GM19468 (cell line): ENCODE measurements around the gene LIN7C.
A peak's percentile ranks its signal among the peaks of the same experiment; 100 is the strongest.

Experiments
- ATAC-seq: cut with Tn5 transposase; IDR thresholded peaks from one replicate; pipeline ENCODE4 v1.9.1; 2021; ENCODE audit warnings: mild to moderate bottlenecking, moderate library complexity, moderate number of reproducible peaks; ENCODE audit not compliant: unreplicated experiment; ENCODE audit errors: extremely low read depth

Gene LIN7C

GRCh38 chr11:27472398-27473016 lies 34.1 kb downstream of the LIN7C start, which contains the start of gene LGR4:
TSS of gene LGR4 (minus strand) at chr11:27472790. CDS start at chr11:27472302, 488 bp downstream.
- peak; percentile 84 for ATAC-seq

GRCh38 chr11:27471589-27472397 lies 34.8 kb downstream of the LIN7C start:
- ATAC-seq = no peak

GRCh38 chr11:27470826-27471588 lies 35.6 kb downstream of the LIN7C start:
- ATAC-seq = no peak

DNA sequence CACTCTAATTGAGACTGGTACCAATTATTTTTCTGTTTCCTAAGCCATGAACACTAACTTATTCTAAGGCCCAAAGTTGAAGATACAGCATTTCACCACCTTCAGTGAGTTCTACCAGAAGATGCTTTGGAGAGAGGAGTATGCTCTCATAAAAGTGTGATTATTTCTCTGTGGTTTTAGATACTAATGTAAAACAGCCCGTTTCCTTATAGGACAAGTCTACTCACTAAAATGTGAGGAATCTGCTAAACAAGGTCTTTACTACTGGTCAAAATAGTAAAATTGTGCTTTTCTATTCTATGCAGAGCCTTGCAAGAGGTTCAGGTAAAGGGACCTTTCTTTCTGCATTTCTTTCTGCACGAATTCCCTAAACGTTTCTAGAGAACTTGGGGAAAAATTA lies 36.4 kb downstream of the LIN7C start:
- ATAC-seq = no peak

DNA sequence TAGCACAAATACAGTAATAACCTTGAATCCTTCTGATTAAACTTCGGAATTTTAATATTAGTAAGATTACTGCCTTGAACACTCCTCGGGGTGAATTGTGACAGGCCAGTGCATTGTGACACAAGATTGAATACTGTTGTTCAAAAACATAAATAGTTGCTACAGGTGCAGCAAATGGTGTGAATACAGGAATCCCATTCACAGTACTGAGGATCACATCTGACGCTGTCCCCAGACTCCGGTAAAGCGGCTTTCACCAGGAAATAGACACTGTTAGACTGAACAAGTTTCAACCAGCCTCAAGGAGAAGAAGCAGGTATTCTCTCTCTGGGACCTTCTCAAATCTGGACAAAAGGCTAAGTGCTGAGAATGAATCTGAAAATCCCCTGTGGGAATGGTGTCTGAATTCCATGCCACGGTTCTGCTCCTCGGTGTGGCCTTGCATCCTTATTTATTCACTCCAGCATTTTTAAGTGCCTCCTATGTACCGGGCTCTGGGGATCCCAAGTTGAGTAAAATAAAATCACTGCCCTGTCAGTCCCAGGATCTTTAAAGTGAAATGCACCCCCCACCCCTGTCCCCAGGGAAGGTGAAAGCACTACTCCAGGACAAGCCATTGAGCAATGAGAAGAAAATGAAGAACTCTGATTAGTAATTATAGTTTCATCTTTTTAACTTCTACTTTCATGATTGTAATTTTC lies 37.4 kb downstream of the LIN7C start:
- ATAC-seq = no peak

- no peak for ATAC-seq
Observed at GRCh38 chr11:27468209-27468994, 38.2 kb downstream of the LIN7C start.

GRCh38 chr11:27467181-27467913 lies 39.2 kb downstream of the LIN7C start:
- no peak for ATAC-seq

DNA sequence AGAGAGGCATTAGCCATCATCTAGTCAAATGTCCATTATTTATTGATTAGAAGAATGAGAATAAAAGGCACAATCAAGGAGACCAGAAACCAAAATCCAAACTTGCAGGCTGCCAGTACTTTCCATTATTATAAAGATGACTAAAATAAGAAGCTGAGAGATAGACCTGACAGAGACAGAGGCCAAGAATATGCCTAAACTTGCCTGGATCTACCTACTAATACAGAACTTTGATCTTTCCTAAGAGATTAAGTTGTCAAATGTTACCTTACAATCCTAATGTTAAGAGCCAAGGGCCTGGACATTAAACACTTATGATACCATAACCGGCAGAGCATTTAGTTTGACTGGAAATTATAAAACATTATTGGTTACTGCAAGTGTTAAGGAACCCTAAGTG lies 40.2 kb downstream of the LIN7C start:
- ATAC-seq = no peak

- ATAC-seq = no peak
Observed at GRCh38 chr11:27465629-27466028, 40.9 kb downstream of the LIN7C start.

DNA sequence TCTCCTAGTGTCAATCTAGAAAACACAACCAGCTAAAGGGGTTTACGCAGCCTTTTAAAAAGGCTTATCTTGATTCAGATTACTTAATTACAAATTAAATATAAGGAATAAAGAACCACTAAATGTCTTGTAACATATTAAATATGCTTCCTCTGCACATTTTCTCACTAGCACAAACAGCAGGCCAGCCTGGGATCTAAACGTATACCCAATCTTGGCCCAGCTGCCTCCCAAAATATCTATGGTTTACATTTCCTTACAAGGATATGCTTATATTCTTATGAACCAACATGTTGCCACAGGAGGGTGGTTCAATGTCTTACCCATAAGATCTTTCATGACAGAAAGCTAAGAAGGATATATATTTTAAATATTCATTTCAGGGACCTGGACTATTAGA lies 41.7 kb downstream of the LIN7C start:
- ATAC-seq = no peak

DNA sequence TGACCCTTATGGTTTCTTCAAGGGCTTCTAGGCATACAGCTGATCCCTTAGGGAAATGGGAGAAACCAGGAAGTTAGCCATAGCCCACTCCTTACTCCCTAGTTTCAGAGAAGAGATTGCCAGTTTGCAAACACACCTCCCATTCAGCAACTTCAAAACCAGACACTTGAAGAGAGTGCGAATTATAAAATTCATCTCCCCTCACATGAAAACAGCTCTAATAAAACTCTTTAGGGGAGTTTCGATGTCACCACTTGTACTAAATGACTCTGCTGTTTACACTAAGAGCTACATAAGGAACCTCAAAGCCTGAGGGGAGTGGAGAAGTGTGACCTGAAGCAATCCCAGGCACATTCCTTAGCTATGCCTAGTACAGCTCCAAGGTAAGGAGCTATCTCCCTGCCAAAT lies 42.3 kb downstream of the LIN7C start:
- no peak for ATAC-seq

- ATAC-seq = no peak
Observed at GRCh38 chr11:27462543-27462942, 44.0 kb downstream of the LIN7C start.

- no peak for ATAC-seq
Observed at GRCh38 chr11:27460158-27460978, 46.2 kb downstream of the LIN7C start.

- no peak for ATAC-seq
Observed at GRCh38 chr11:27459191-27459590, 47.4 kb downstream of the LIN7C start.

DNA sequence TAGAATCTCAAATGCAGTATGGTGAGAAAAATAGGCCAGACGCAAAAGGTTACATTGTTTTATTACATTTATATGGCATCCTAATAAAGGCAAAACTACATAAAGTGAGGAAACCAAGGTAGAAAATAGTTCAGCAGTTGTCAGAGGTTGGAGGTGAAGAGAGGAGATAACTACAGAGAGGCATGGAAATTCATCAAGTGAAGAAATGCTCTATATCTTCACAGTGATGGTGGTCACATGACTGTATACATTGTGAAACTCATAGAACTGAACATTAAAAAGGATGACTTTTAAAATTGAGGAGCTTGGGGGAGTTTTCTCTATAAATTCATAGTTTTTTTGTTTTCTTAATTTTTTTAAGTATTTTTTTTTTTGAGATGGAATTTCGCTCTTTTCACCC lies 48.4 kb downstream of the LIN7C start:
- ATAC-seq = no peak

- ATAC-seq = no peak
Observed at GRCh38 chr11:27456795-27457329, 49.7 kb downstream of the LIN7C start.

DNA sequence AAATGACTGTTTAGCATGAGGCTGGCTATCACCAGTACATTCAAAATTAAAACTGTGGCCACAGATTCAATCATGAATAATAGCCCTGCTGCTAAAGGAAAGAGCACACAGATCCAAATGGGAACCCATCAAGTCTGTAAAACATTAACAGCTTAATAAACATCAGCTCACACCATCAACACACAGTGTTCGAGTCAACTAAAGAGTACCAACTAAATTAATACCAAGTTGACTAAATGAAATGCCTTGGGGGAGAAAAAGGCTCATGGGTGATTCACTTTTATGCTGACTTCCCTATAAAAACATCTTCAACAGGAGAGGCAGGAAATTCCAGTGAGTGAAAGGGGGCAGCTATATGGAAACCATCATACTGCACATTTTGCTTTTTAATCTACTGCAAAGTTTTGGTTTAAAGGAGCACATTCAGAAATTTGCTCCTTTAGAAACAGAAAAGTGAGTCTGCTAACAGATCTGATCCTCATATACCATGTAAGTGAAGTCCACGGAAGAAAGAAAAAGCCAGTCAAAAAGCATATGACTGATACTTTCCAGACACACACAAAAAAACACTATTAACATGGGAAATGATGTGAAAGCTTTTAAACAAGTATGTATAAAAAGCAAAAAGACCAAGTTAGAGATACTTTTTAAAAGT lies 50.3 kb downstream of the LIN7C start:
- no peak for ATAC-seq
